Measurements from ENCODE around the gene MMP14. TPM values are rescaled to one million over a fixed set of nuclear protein-coding genes. Genes with fewer than 3 reads are reported as not detected.
"Not testable (repeated sequence)": the region's sequence is repeated elsewhere in the genome, so short reads cannot be mapped to it uniquely, and the experiment has no call there.

Gene MMP14
- polyA plus RNA-seq, 3 donors: 132 to 140 (median 134) TPM

- no peak for DNase-seq (ENCODE audit: low read depth in 3 of 3, low spot score in 2 of 3)
Observed at GRCh38 chr14:22839159-22839779, 2.9 kb downstream of the MMP14 start.

GRCh38 chr14:22841311-22841710, 4.9 kb downstream of the MMP14 start:
- no peak for DNase-seq (ENCODE audit: low read depth in 3 of 3, low spot score in 2 of 3)

GRCh38 chr14:22841769-22842168, 5.4 kb downstream of the MMP14 start:
- no peak for DNase-seq (ENCODE audit: low read depth in 3 of 3, low spot score in 2 of 3)

- no peak for DNase-seq (ENCODE audit: low read depth in 3 of 3, low spot score in 2 of 3)
Observed at GRCh38 chr14:22842211-22843122, 6.1 kb downstream of the MMP14 start.

- no peak for DNase-seq (ENCODE audit: low read depth in 3 of 3, low spot score in 2 of 3)
Observed at GRCh38 chr14:22843123-22843925, 6.9 kb downstream of the MMP14 start.

- DNase-seq (ENCODE audit: low read depth in 3 of 3, low spot score in 2 of 3): no peak
Observed at GRCh38 chr14:22844221-22845102, 8.1 kb downstream of the MMP14 start.

GRCh38 chr14:22845103-22845394, 8.7 kb downstream of the MMP14 start:
- no peak for DNase-seq (ENCODE audit: low read depth in 3 of 3, low spot score in 2 of 3)

GRCh38 chr14:22845821-22846625, 9.6 kb downstream of the MMP14 start:
- no peak for DNase-seq (ENCODE audit: low read depth in 3 of 3, low spot score in 2 of 3)

GRCh38 chr14:22846811-22847307, 10.5 kb downstream of the MMP14 start:
- no peak for DNase-seq (ENCODE audit: low read depth in 3 of 3, low spot score in 2 of 3)

GRCh38 chr14:22847661-22848341, 11.4 kb downstream of the MMP14 start:
- DNase-seq (ENCODE audit: low read depth in 3 of 3, low spot score in 2 of 3): no peak

GRCh38 chr14:22848351-22849164, 12.2 kb downstream of the MMP14 start:
- DNase-seq (ENCODE audit: low read depth in 3 of 3, low spot score in 2 of 3): no peak

- DNase-seq (ENCODE audit: low read depth in 3 of 3, low spot score in 2 of 3): no peak
Observed at GRCh38 chr14:22849212-22849819, 12.9 kb downstream of the MMP14 start.

- DNase-seq (ENCODE audit: low read depth in 3 of 3, low spot score in 2 of 3): no peak
Observed at GRCh38 chr14:22850944-22851764, 14.8 kb downstream of the MMP14 start.

- not testable (repeated sequence) for DNase-seq (ENCODE audit: low read depth in 3 of 3, low spot score in 2 of 3)
Observed at GRCh38 chr14:22852178-22852577, 15.8 kb downstream of the MMP14 start.

GRCh38 chr14:22852599-22852939, 16.2 kb downstream of the MMP14 start:
- no peak for DNase-seq (ENCODE audit: low read depth in 3 of 3, low spot score in 2 of 3)

GRCh38 chr14:22852940-22853767, 16.8 kb downstream of the MMP14 start:
- peak in 1 of 3 donors; percentile 84 for DNase-seq (ENCODE audit: low read depth in 3 of 3, low spot score in 2 of 3)
